Upper lobe of left lung (tissue), 6 donors: Measurements from ENCODE around the gene PAX7. TPM values are rescaled to one million over a fixed set of nuclear protein-coding genes. Genes with fewer than 3 reads are reported as not detected.
A peak's percentile ranks its signal among the peaks of the same experiment; 100 is the strongest.

Source experiments
- ATAC-seq, 2 donors: fragments of 200-7000 bp; cut with Tn5 transposase; one replicate each; pipeline ENCODE4 v1.9.1; 2022; ENCODE audit warnings: mild to moderate bottlenecking in 2 of 2, moderate library complexity in 2 of 2; ENCODE audit not compliant: low FRiP score in 2 of 2
- DNase-seq, 2 donors: peaks; one replicate each; pipeline ENCODE4 v3.0.0-alpha.2; 2019 to 2020
- H3K27ac ChIP-seq, 4 donors: fragments of 200-600 bp; sonication (generic); one replicate each; pipeline ENCODE4 v1.5.1; 2016 to 2019
- H3K27me3 ChIP-seq, 4 donors: fragments of 200-600 bp; sonication (generic); one replicate each; pipeline ENCODE4 v1.5.1; 2017 to 2019
- H3K36me3 ChIP-seq, 4 donors: fragments of 200-600 bp; sonication (generic); one replicate each; pipeline ENCODE4 v1.5.1; 2016 to 2019
- H3K4me1 ChIP-seq, 4 donors: fragments of 200-600 bp; sonication (generic); one replicate each; pipeline ENCODE4 v1.5.1; 2018 to 2019
- H3K4me3 ChIP-seq, 4 donors: fragments of 200-600 bp; sonication (generic); one replicate each; pipeline ENCODE4 v1.5.1; 2017 to 2019; ENCODE audit warnings: mild to moderate bottlenecking in 2 of 4, moderate library complexity in 1 of 4
- H3K9me3 ChIP-seq, 4 donors: fragments of 200-600 bp; sonication (generic); one replicate each; pipeline ENCODE4 v1.5.1; 2018 to 2019
- CTCF ChIP-seq, 6 experiments: fragments of 450-650 bp in 4 of 6; fragments of 200-600 bp in 2 of 6; sonication (generic) in 2 of 6; IDR thresholded peaks; one replicate each; pipeline ENCODE4 v1.5.1; 2016 to 2019; ENCODE audit warnings: antibody characterized with exemption in 6 of 6
- EP300 ChIP-seq, 4 donors: sonication (generic); formaldehyde crosslinking; IDR thresholded peaks; one replicate each; pipeline ENCODE4 v1.5.1; 2017; ENCODE audit warnings: antibody characterized with exemption in 4 of 4, control low read depth in 2 of 4
- POLR2A ChIP-seq, 4 donors: fragments of 450-650 bp; IDR thresholded peaks; one replicate each; pipeline ENCODE4 v1.5.1; 2016 to 2017; ENCODE audit warnings: antibody characterized with exemption in 4 of 4, mild to moderate bottlenecking in 2 of 4
- POLR2AphosphoS5 ChIP-seq, 2 donors: sonication (generic); formaldehyde crosslinking; IDR thresholded peaks; one replicate each; pipeline ENCODE4 v1.5.1; 2017; ENCODE audit warnings: antibody characterized with exemption in 2 of 2
- WGBS, 2 donors: methylation state at CpG; one replicate each; pipeline ENCODE4 v1.1.5; 2017 to 2018; 5-methylcytosine and 5-hydroxymethylcytosine counted together
- total RNA-seq, 6 donors: library from RNA; depleted of rRNA in 4 of 6; stranded (reverse); fragments of >200 nt in 4 of 6; gene quantifications; one replicate each; pipeline versions ENCODE4 v1.1.0 to v1.2.1, GENCODE V29; 2016 to 2021
- donor health status: DM: no; HTN: no; CAD: no; lungs with moderate emphysema.
- donor health status: DM: no; HTN: yes; CAD: no; lungs with severe emphysema.

Gene PAX7
- total RNA-seq, 6 donors from 2014 or later: not detected

- 19 to 33% methylated on average over 1 of the region's 1 CpG for WGBS, 2 donors
- TF ChIP-seq POLR2A (IDR thresholded peaks at IDR 0.05): no peak
- TF ChIP-seq POLR2AphosphoS5 (IDR thresholded peaks at IDR 0.05): no peak
- TF ChIP-seq CTCF (IDR thresholded peaks at IDR 0.05): no peak
- no peak for TF ChIP-seq EP300 (IDR thresholded peaks at IDR 0.05)
- ATAC-seq (no peak), DNase-seq (no peak)
- H3K27ac ChIP-seq: no peak overlapping the region
- H3K4me1 ChIP-seq: no peaks in the 10 kb centered on the region
- no peak overlapping the region for H3K4me3 ChIP-seq
- peaks cover 0 to 47% (median 20%) of the 10 kb centered on the region in 4 donors for H3K27me3 ChIP-seq
- H3K9me3 ChIP-seq: no peaks in the 10 kb centered on the region
- no peaks in the 10 kb centered on the region for H3K36me3 ChIP-seq
These were observed 22.1 kb downstream of the PAX7 start for GRCh38 chr1:18652791-18653190.

- H3K27me3 ChIP-seq: peaks cover 0 to 44% (median 18%) of the 10 kb centered on the region in 4 donors
- peak in 1 of 2 donors; percentile 12 for ATAC-seq
- 44 to 46% methylated on average over 8 of the region's 8 CpGs for WGBS, 2 donors
- H3K36me3 ChIP-seq: no peaks in the 10 kb centered on the region
- H3K9me3 ChIP-seq: no peaks in the 10 kb centered on the region
- DNase-seq: no peak
- H3K4me1 ChIP-seq: no peaks in the 10 kb centered on the region
- no peak overlapping the region for H3K27ac ChIP-seq
- TF ChIP-seq EP300 (IDR thresholded peaks at IDR 0.05) (no peak), CTCF (IDR thresholded peaks at IDR 0.05) (no peak), POLR2AphosphoS5 (IDR thresholded peaks at IDR 0.05) (no peak), POLR2A (IDR thresholded peaks at IDR 0.05) (no peak)
- no peak overlapping the region for H3K4me3 ChIP-seq
These were observed 22.7 kb downstream of the PAX7 start for GRCh38 chr1:18653367-18653766.

DNA sequence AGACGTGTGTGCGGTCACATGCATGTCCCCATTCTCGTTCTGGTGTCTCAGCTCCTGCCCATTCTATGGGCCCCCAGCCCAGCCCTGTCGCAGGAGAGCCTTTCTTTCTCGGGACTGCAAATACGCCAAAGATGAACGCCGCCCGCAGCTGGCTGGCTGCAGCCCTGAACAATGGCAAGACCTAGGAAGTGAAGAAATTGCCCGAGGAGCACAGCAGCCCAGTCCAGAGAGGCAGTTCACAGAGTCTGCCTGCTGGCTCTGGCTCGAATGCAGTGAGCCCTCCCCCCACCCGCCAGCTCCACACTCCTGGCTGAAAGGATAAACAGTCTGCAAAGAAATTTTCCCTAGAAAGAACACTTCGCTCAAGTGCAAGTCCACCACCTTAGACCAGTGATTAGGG lies 23.3 kb downstream of the PAX7 start:
- WGBS, 2 donors: 11 to 18% methylated on average over 3 to 13 of the region's 13 CpGs
- Histone ChIP-seq H3K4me3 (no peak overlapping the region), H3K4me1 (no peaks in the 10 kb centered on the region), H3K27me3 (peaks cover 0 to 39% (median 16%) of the 10 kb centered on the region in 4 donors), H3K9me3 (no peaks in the 10 kb centered on the region), H3K27ac (no peak overlapping the region), H3K36me3 (no peaks in the 10 kb centered on the region)
- no peak for DNase-seq
- no peak for ATAC-seq
- TF ChIP-seq POLR2AphosphoS5 (IDR thresholded peaks at IDR 0.05) (no peak), CTCF (IDR thresholded peaks at IDR 0.05) (no peak), POLR2A (IDR thresholded peaks at IDR 0.05) (no peak), EP300 (IDR thresholded peaks at IDR 0.05) (no peak)

DNA sequence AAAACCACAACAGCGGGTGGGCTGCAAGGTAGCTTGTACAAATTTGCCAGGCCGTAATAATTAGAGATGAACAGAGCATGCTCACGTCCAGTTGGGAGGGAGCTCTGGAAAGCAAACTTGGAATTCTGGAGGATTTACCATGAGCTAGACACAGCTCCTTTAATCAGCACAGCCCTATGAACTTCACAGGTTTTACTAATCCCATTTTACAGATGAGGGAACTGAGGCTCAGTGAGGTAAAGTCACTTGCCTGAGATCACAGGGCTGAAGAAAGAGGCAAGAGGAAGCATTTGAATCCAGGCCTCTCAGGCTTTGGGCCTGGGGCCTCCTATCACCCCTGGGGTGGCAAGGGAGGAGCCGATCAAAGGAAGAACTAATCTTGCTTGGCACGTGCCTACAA lies 24.0 kb downstream of the PAX7 start:
- DNase-seq (no peak), ATAC-seq (no peak)
- 83% methylated on average over 5 of the region's 5 CpGs for WGBS, 2 donors
- Histone ChIP-seq H3K27me3 (peaks cover 0 to 34% (median 14%) of the 10 kb centered on the region in 4 donors), H3K4me3 (no peak overlapping the region), H3K9me3 (no peaks in the 10 kb centered on the region), H3K27ac (no peak overlapping the region), H3K36me3 (no peaks in the 10 kb centered on the region), H3K4me1 (no peaks in the 10 kb centered on the region)
- TF ChIP-seq CTCF (IDR thresholded peaks at IDR 0.05): no peak
- TF ChIP-seq POLR2AphosphoS5 (IDR thresholded peaks at IDR 0.05): no peak
- no peak for TF ChIP-seq EP300 (IDR thresholded peaks at IDR 0.05)
- TF ChIP-seq POLR2A (IDR thresholded peaks at IDR 0.05): no peak

DNA sequence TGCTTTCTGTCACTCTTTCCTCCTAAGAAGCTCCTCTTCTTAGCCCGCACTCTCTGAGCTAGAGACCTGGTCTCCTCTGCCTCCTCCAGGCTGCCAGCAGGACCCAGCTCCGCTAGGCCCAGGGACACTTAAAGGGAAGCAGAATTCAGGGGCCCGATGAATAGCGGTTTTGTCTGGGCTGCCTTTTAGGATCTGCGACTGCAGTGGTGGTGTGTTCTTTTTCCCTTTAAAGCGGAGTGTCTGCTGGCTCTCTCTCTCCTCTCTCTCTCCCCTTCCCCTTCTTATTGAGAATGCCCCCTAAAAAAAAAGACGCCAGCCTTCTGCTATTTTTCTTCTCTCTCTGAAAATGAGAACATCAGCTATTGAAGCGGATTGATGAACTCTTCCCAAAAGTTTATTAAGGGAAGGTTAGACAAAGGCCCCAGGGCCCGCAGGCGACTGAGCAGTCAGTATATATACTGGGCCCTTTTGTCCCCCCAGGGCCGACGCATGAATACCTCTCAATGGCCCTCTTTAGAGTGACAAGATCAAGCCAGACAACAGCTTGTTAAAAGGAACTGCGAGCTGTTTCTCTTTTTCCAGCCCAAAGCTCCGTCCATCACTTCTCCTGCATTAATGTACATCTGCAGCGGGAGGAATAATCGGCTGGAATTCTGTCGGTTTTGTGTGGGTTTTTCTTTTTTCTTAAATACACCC lies 27.0 kb downstream of the PAX7 start:
- Histone ChIP-seq H3K36me3 (no peaks in the 10 kb centered on the region), H3K9me3 (no peaks in the 10 kb centered on the region), H3K27ac (no peak overlapping the region), H3K27me3 (peaks cover 0 to 13% (median 4%) of the 10 kb centered on the region in 4 donors), H3K4me1 (no peaks in the 10 kb centered on the region), H3K4me3 (no peak overlapping the region)
- TF ChIP-seq POLR2AphosphoS5 (IDR thresholded peaks at IDR 0.05) (no peak), POLR2A (IDR thresholded peaks at IDR 0.05) (no peak), EP300 (IDR thresholded peaks at IDR 0.05) (no peak), CTCF (IDR thresholded peaks at IDR 0.05) (no peak)
- no peak for ATAC-seq
- WGBS, 2 donors: 60 to 63% methylated on average over 17 of the region's 17 CpGs
- no peak for DNase-seq
